GM12878 (cell line): Measurements from ENCODE around the gene BRSK2. TPM values are rescaled to one million over a fixed set of nuclear protein-coding genes. Genes with fewer than 3 reads are reported as not detected.

ENCODE experiments used
- ATAC-seq: fragments of 200-7000 bp; cut with Tn5 transposase; 3 replicates; pipeline ENCODE4 v1.9.1; 2020; ENCODE audit warnings: mild to moderate bottlenecking, moderate library complexity
- BruUV-seq: library from RNA; stranded (reverse); fragments of 400-500 nt; replicated peaks from 2 replicates; lab custom pipeline; 2021; lab: Mats Ljungman, UMichigan
- CTCF ChIA-PET: fragments of 300-600 bp; sonication (Branson Sonifier 250); formaldehyde crosslinking; extraction: SDS; loops from one replicate; lab custom pipeline; 2021; ENCODE audit warnings: inconsistent platforms; lab: Yijun Ruan, JAX
- POLR2A ChIA-PET: fragments of 350-600 bp; formaldehyde crosslinking; extraction: SDS; loops from one replicate; lab custom pipeline; 2021; ENCODE audit warnings: inconsistent platforms; lab: Charles Lee
- RAD21 ChIA-PET: fragments of 300-600 bp; sonication (Branson Sonifier 250); formaldehyde crosslinking; loops from one replicate; lab custom pipeline; 2023; ENCODE audit warnings: antibody characterized with exemption; ENCODE audit not compliant: unreplicated experiment; lab: Charles Lee
- SMC1A ChIA-PET: fragments of 300-600 bp; sonication (Branson Sonifier 250); formaldehyde crosslinking; loops from one replicate; lab custom pipeline; 2023; ENCODE audit not compliant: unreplicated experiment, uncharacterized antibody; lab: Charles Lee
- DNase-seq: peaks from one replicate; pipeline ENCODE4 v3.0.0-alpha.2; 2011; ENCODE audit warnings: low read depth, low spot score
- FAIRE-seq: peaks from 3 replicates; lab custom pipeline; 2011; peaks lifted over from hg19 to GRCh38; lab: Jason Lieb, UNC
- H2AFZ ChIP-seq: 2 replicates; pipeline ENCODE4 v1.6.0; 2011; ENCODE audit warnings: low read depth, low read length, control low read depth; ENCODE audit not compliant: control insufficient read depth
- H3K27ac ChIP-seq: 2 replicates; pipeline ENCODE4 v1.5.1; 2011; ENCODE audit warnings: control low read depth; ENCODE audit not compliant: control insufficient read depth, insufficient read depth
- H3K27me3 ChIP-seq, 2 experiments: replicated peaks in 1 of 2; 2 replicates each; pipeline versions ENCODE4 v1.6.0 to v1.6.1; 2011; ENCODE audit warnings: low read length in 1 of 2; ENCODE audit not compliant: control insufficient read depth in 2 of 2, insufficient read depth in 2 of 2
- H3K36me3 ChIP-seq, 2 experiments: 2 replicates each; pipeline ENCODE4 v1.5.1; 2011; ENCODE audit warnings: low read length in 1 of 2; ENCODE audit not compliant: control insufficient read depth in 2 of 2, insufficient read depth in 2 of 2
- H3K4me1 ChIP-seq: 2 replicates; pipeline ENCODE4 v1.6.1; 2011; ENCODE audit warnings: mild to moderate bottlenecking, low read length, moderate library complexity, mixed read lengths; ENCODE audit not compliant: control insufficient read depth, insufficient read depth
- H3K4me2 ChIP-seq: 2 replicates; pipeline ENCODE4 v1.6.0; 2011; ENCODE audit warnings: control low read depth; ENCODE audit not compliant: control insufficient read depth, insufficient read depth
- H3K4me3 ChIP-seq: fragments of 200-600 bp; sonication (generic); 2 replicates; pipeline ENCODE4 v1.5.1; 2016
- H3K79me2 ChIP-seq: 2 replicates; pipeline ENCODE4 v1.6.0; 2011; ENCODE audit warnings: low read length; ENCODE audit not compliant: control insufficient read depth, insufficient read depth
- H3K9ac ChIP-seq: 2 replicates; pipeline ENCODE4 v1.8.0; 2011; ENCODE audit warnings: low read length, control low read depth, mixed read lengths; ENCODE audit not compliant: control insufficient read depth, insufficient read depth
- H3K9me3 ChIP-seq: replicated peaks from 3 replicates; pipeline ENCODE4 v1.5.1; 2011; ENCODE audit warnings: mild to moderate bottlenecking, low read length; ENCODE audit not compliant: control insufficient read depth, insufficient read depth
- H4K20me1 ChIP-seq: 2 replicates; pipeline ENCODE4 v1.6.0; 2011; ENCODE audit not compliant: control insufficient read depth, insufficient read depth
- CHD4 ChIP-seq: fragments of 200-600 bp; sonication (generic); IDR thresholded peaks from 2 replicates; pipeline ENCODE4 v1.6.1; 2016; ENCODE audit warnings: mild to moderate bottlenecking
- E2F8 ChIP-seq: fragments of 450-650 bp; IDR thresholded peaks from 2 replicates; pipeline ENCODE4 v1.6.1; 2018; ENCODE audit warnings: mild to moderate bottlenecking, low read depth, moderate library complexity; ENCODE audit not compliant: partially characterized antibody
- IKZF2 ChIP-seq, 2 experiments: fragments of 450-650 bp; IDR thresholded peaks; 2 replicates each; pipeline ENCODE4 v1.6.1; 2017; ENCODE audit warnings: mild to moderate bottlenecking in 2 of 2, moderate library complexity in 2 of 2
- IRF4 ChIP-seq: IDR thresholded peaks from 2 replicates; pipeline ENCODE4 v1.6.1; 2011; ENCODE audit warnings: low read depth, low read length
- MYC ChIP-seq: IDR thresholded peaks from 2 replicates; pipeline ENCODE4 v1.6.1; 2011; ENCODE audit warnings: mild to moderate bottlenecking, low read length, moderate library complexity, inconsistent platforms; ENCODE audit not compliant: insufficient read depth, insufficient replicate concordance, insufficient read length, severe bottlenecking
- POLR2A ChIP-seq: IDR thresholded peaks from 2 replicates; pipeline ENCODE4 v1.6.1; 2011; ENCODE audit warnings: low read depth, mild to moderate bottlenecking, low read length
- SMAD5 ChIP-seq: IDR thresholded peaks from 2 replicates; pipeline ENCODE4 v1.6.1; 2016; ENCODE audit warnings: antibody characterized with exemption, low read depth
- SREBF1 ChIP-seq: IDR thresholded peaks from 2 replicates; pipeline ENCODE4 v1.6.1; 2012; ENCODE audit warnings: mild to moderate bottlenecking, low read length
- STAT1 ChIP-seq: fragments of 450-650 bp; conservative IDR thresholded peaks from 2 replicates; pipeline ENCODE4 v1.6.1; 2014; ENCODE audit warnings: antibody characterized with exemption, mild to moderate bottlenecking
- WGBS: methylation state at CpG from one replicate; pipeline ENCODE4 v1.1.6; 2016; ENCODE audit warnings: low lambda C conversion rate; ENCODE audit not compliant: insufficient replicate concordance, insufficient coverage; ENCODE audit errors: missing lambda C conversion rate; 5-methylcytosine and 5-hydroxymethylcytosine counted together
- in situ Hi-C: fragments of 300-500 bp; cut with MboI; formaldehyde crosslinking; loops from 9 replicates; pipeline ENCODE4 v1.14.3; 2018; ENCODE audit warnings: mixed read lengths
- intact Hi-C: fragments of 100-400 bp; cut with micrococcal nuclease; formaldehyde crosslinking; loops from one replicate; pipeline ENCODE4 v1.14.2; 2022; ENCODE audit not compliant: unreplicated experiment
- polyA plus RNA-seq, 11 experiments: library from polyadenylated mRNA; depleted of rRNA in 4 of 11; unstranded in 6 of 11; stranded (reverse) in 5 of 11; fragments of >200 nt; fragmentation: Nextera tagmentation in 4 of 11; fragmentation: Illumina TruSeq in 1 of 11; extraction: Ambion mirVana in 4 of 11; extraction: Trizol in 1 of 11; gene quantifications; 1 replicate in 1 of 11; 2 replicates in 10 of 11; pipeline versions ENCODE4 v1.2.1 to v1.2.3, GENCODE V29; 2011 to 2016; ENCODE audit warnings: inconsistent platforms in 2 of 11, missing spikeins in 2 of 11, low read depth in 1 of 11
- total RNA-seq, 4 experiments: library from RNA; depleted of rRNA in 3 of 4; stranded (reverse); fragments of >200 nt in 3 of 4; fragmentation: Illumina TruSeq in 1 of 4; extraction: Trizol in 1 of 4; gene quantifications; 2 replicates each; pipeline versions ENCODE4 v1.2.1 to v1.2.3, GENCODE V29; 2013 to 2021

Gene BRSK2
- total and polyA plus RNA-seq, 10 of the 15 experiments (the other 5 are each of a cell fraction or from before 2014, with no cell fraction given): 0.13 TPM; not detected in 9

DNA sequence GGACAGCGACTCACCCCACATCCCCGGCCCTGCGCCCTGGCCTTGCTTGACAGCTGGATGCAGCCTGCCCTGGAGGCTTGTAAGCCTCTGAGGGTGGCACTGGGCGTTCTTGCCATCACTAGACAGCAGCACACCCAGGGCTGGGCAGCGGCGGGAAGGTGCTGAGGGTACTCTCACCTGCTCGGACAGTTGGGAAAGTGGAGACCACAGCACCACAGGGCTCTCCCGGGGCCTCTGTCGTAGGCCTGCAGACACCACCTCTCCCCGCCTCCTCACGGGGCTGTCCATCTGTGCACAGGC, 18.8 kb upstream of the BRSK2 start:
- no TSS peak for BruUV-seq
- Histone ChIP-seq H3K4me2 (no peak overlapping the region), H3K9me3 (peaks cover 3% of the 10 kb centered on the region; the same call in 1 of the 3 replicates), H3K4me1 (no peaks in the 10 kb centered on the region), H3K9ac (no peak overlapping the region), H3K36me3 (no peaks in the 10 kb centered on the region; a peak in 1 of 4 replicates), H3K79me2 (no peaks in the 10 kb centered on the region), H2AFZ (no peak overlapping the region), H3K27me3 (no peaks in the 10 kb centered on the region), H4K20me1 (no peaks in the 10 kb centered on the region), H3K27ac (no peak overlapping the region), H3K4me3 (no peak overlapping the region)
- TF ChIP-seq SMAD5 (no peak), SREBF1 (no peak), STAT1 (no peak), POLR2A (no peak)
- in situ Hi-C loops (no loop called here), intact Hi-C loops (no loop called here)
- ATAC-seq: no peak
- no peak for DNase-seq
- WGBS: 51% methylated on average over 9 of the region's 11 CpGs
- RAD21 ChIA-PET: no interaction called here
- CTCF ChIA-PET: no interaction called here
- SMC1A ChIA-PET: no interaction called here
- POLR2A ChIA-PET: no interaction called here
- no peak for FAIRE-seq

GRCh38 chr11:1371377-1371776, 18.4 kb upstream of the BRSK2 start:
- Histone ChIP-seq H4K20me1 (no peaks in the 10 kb centered on the region), H3K27me3 (no peaks in the 10 kb centered on the region), H3K4me2 (no peak overlapping the region), H2AFZ (no peak overlapping the region), H3K9me3 (peaks cover 2% of the 10 kb centered on the region; the same call in 1 of the 3 replicates), H3K4me3 (no peak overlapping the region), H3K79me2 (no peaks in the 10 kb centered on the region), H3K27ac (no peak overlapping the region), H3K4me1 (no peaks in the 10 kb centered on the region), H3K9ac (no peak overlapping the region), H3K36me3 (no peaks in the 10 kb centered on the region; a peak in 1 of 4 replicates)
- no TSS peak for BruUV-seq
- DNase-seq (no peak), ATAC-seq (no peak), FAIRE-seq (no peak)
- intact Hi-C loops (no loop called here), in situ Hi-C loops (no loop called here)
- ChIA-PET CTCF (no interaction called here), SMC1A (no interaction called here), POLR2A (no interaction called here)
- WGBS: 70% methylated on average over 12 of the region's 13 CpGs
- TF ChIP-seq E2F8: no peak
- TF ChIP-seq CHD4: no peak
- no peak for TF ChIP-seq IKZF2 (IDR thresholded peaks at IDR 0.05)
- no peak for TF ChIP-seq MYC
- TF ChIP-seq IRF4: no peak
- TF ChIP-seq, all 136 proteins: peak for 0
- RAD21 ChIA-PET: no interaction called here
